Naive B cell (primary cell): ENCODE results near the gene SFTPB. TPM values are rescaled to one million over a fixed set of nuclear protein-coding genes. Genes with fewer than 3 reads are reported as not detected.
A peak's percentile ranks its signal among the peaks of the same experiment; 100 is the strongest.

ENCODE experiments used
- ATAC-seq, 2 donors: fragments of 150-1000 bp; cut with Tn5 transposase; 2 replicates each; pipeline ENCODE4 v1.10.0; 2021; ENCODE audit warnings: low read depth in 2 of 2, mild to moderate bottlenecking in 2 of 2, moderate library complexity in 2 of 2
- DNase-seq: peaks from one replicate; pipeline ENCODE4 v3.0.0; 2022
- H3K27ac Mint-ChIP-seq, 6 donors: one replicate each; pipeline ENCODE4 v1.8.0; 2020 to 2022; ENCODE audit warnings: mild to moderate bottlenecking in 6 of 6, mixed read lengths in 6 of 6, moderate library complexity in 5 of 6, inconsistent platforms in 2 of 6
- H3K27me3 Mint-ChIP-seq, 3 donors: one replicate each; pipeline ENCODE4 v1.8.0; 2021 to 2022; ENCODE audit warnings: mixed read lengths in 3 of 3, mild to moderate bottlenecking in 1 of 3
- H3K36me3 Mint-ChIP-seq, 2 donors: one replicate each; pipeline ENCODE4 v1.8.0; 2020 to 2022; ENCODE audit warnings: mixed read lengths in 2 of 2, inconsistent platforms in 1 of 2, mild to moderate bottlenecking in 1 of 2
- H3K4me1 Mint-ChIP-seq, 3 donors: one replicate each; pipeline ENCODE4 v1.8.0; 2020 to 2022; ENCODE audit warnings: mixed read lengths in 3 of 3, inconsistent platforms in 1 of 3, mild to moderate bottlenecking in 1 of 3, moderate library complexity in 1 of 3
- H3K4me3 Mint-ChIP-seq, 8 donors: one replicate each; pipeline ENCODE4 v1.8.0; 2020 to 2022; ENCODE audit warnings: mild to moderate bottlenecking in 8 of 8, mixed read lengths in 8 of 8, moderate library complexity in 8 of 8, inconsistent platforms in 2 of 8
- H3K9me3 Mint-ChIP-seq, 7 donors: one replicate each; pipeline ENCODE4 v1.8.0; 2020 to 2022; ENCODE audit warnings: mixed read lengths in 7 of 7, mild to moderate bottlenecking in 5 of 7, inconsistent platforms in 2 of 7, moderate library complexity in 1 of 7
- polyA plus RNA-seq, 6 donors: library from polyadenylated mRNA; unstranded; fragments of 300-500 nt; fragmentation: Illumina TruSeq; gene quantifications; one replicate each; pipeline ENCODE4 v1.2.3, GENCODE V29; 2021; ENCODE audit warnings: low read depth in 6 of 6

Gene SFTPB
- polyA plus RNA-seq, 6 donors from 2014 or later = not detected

DNA sequence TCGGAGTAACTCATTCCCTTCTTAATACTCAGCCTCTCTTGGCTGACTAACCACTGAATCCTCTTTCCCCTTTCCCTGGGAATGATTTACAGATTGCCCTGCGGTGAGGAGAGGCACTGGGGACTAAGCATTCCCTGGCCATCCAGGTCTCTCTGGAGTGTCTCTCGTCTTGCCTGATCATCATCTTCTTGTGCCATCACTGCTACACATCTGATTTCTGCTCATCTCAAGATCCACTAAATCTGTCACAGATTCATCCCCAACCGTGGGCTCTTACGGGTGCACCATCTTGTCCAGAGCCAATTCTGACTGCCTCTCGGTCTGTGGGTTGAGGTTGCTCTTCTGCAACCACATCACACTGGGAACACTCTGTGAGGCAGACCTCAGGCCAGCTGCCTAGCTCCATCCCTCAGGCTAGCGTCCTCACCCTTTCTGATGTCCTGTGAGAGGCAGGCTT lies 12.0 kb downstream of the SFTPB start:
- Mint-ChIP-seq H3K4me1 (no peaks in the 10 kb centered on the region), H3K9me3 (no peaks in the 10 kb centered on the region), H3K36me3 (peaks cover 0 to 9% of the 10 kb centered on the region in 2 donors), H3K4me3 (no peak overlapping the region), H3K27ac (peak overlapping the region in 2 of 6 donors; percentile 30 to 38), H3K27me3 (no peaks in the 10 kb centered on the region)
- ATAC-seq (no peak), DNase-seq (no peak)

DNA sequence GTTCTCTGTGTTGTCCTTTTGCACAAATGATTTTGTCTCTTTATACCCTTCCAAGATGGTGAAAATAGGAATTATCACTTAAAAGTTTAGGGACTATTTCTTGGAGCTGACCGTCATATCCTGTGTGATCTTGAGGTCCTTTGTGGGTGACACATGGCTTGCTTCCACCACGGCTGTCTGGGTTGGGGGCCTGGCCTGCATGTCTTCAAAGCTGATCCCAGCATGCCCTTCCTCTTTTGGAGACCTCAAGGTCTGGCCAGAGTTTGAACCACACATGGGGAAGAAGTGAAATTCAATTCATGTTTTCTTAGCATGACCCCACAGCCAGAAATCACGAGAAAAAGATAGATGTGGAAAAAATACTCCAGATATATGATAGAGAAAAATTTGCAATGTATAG lies 14.0 kb downstream of the SFTPB start:
- peaks cover 7 to 9% of the 10 kb centered on the region in 2 donors for H3K36me3 Mint-ChIP-seq
- H3K27me3 Mint-ChIP-seq = no peaks in the 10 kb centered on the region
- no peak overlapping the region for H3K27ac Mint-ChIP-seq
- DNase-seq (no peak), ATAC-seq (no peak)
- H3K4me1 Mint-ChIP-seq = peaks cover 0 to 5% (median under 1%) of the 10 kb centered on the region in 3 donors
- H3K9me3 Mint-ChIP-seq = no peaks in the 10 kb centered on the region
- H3K4me3 Mint-ChIP-seq = peak overlapping the region in 1 of 8 donors; percentile 12

DNA sequence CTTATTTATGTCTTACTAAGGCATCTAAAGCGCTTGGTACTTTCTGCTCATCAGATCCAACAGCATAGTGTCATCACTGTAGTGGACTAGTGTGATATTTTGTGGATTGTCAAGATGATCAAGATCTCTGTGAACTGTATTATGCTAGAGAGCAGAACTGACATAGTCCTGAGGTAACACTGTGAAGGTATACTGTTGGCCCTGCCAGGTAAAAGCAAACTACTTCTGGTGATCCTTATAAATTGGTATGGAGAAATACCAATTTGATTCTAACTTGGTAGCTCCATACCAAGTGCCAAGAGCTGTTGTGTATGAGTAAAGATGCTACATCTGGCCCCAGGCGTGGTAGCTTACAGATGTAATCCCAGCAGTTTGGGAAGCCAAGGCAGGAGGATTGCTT lies 15.9 kb downstream of the SFTPB start:
- no peaks in the 10 kb centered on the region for H3K9me3 Mint-ChIP-seq
- H3K4me3 Mint-ChIP-seq = no peak overlapping the region
- DNase-seq (no peak), ATAC-seq (no peak)
- H3K4me1 Mint-ChIP-seq = peaks cover 11 to 24% (median 14%) of the 10 kb centered on the region in 3 donors
- no peak overlapping the region for H3K27ac Mint-ChIP-seq
- no peaks in the 10 kb centered on the region for H3K27me3 Mint-ChIP-seq
- peaks cover 5 to 23% of the 10 kb centered on the region in 2 donors for H3K36me3 Mint-ChIP-seq

DNA sequence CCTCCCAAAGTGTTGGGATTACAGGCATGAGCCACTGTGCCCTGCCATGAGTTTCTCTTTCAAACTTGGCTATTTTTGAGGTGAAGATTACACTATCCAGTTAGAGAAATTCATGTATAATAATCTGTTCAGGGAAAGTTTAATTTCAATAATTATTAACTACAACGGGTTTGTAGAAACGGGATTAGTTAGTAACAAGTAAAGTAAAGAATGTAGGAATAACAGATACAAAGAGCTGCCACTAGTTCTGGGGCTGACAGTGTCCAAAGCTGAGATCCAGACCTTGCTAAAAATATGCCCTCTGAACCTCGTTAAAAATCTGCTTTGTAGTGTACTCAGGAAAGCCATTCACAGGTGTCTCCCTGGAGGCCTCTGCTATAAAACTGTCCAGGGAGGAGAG lies 16.9 kb downstream of the SFTPB start:
- peak overlapping the region in 1 of 6 donors; percentile 33 for H3K27ac Mint-ChIP-seq
- H3K4me3 Mint-ChIP-seq = no peak overlapping the region
- no peaks in the 10 kb centered on the region for H3K9me3 Mint-ChIP-seq
- DNase-seq = no peak
- ATAC-seq = no peak
- peaks cover 11 to 25% (median 14%) of the 10 kb centered on the region in 3 donors for H3K4me1 Mint-ChIP-seq
- peaks cover 5 to 23% of the 10 kb centered on the region in 2 donors for H3K36me3 Mint-ChIP-seq
- no peaks in the 10 kb centered on the region for H3K27me3 Mint-ChIP-seq

DNA sequence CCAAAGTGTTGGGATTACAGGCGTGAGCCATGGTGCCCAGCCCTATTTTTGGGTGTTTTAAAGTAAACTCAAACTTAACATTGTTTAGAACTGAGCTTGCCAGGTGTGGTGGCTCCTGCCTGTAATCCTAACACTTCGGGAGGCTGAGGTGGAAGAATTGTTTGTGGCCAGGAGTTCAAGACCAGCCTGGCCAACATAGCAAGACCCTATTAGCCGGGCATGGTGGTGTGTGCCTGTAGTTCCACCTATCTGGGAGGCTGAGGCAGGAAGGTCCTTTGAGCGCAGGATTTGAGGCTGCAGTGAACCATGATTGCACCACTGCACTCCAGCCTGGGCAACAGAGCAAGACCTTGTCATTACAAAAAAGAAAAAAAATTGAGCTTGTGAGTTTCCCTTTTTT lies 17.5 kb downstream of the SFTPB start:
- H3K36me3 Mint-ChIP-seq = peaks cover 5 to 23% of the 10 kb centered on the region in 2 donors
- no peak for ATAC-seq
- no peak overlapping the region for H3K27ac Mint-ChIP-seq

DNA sequence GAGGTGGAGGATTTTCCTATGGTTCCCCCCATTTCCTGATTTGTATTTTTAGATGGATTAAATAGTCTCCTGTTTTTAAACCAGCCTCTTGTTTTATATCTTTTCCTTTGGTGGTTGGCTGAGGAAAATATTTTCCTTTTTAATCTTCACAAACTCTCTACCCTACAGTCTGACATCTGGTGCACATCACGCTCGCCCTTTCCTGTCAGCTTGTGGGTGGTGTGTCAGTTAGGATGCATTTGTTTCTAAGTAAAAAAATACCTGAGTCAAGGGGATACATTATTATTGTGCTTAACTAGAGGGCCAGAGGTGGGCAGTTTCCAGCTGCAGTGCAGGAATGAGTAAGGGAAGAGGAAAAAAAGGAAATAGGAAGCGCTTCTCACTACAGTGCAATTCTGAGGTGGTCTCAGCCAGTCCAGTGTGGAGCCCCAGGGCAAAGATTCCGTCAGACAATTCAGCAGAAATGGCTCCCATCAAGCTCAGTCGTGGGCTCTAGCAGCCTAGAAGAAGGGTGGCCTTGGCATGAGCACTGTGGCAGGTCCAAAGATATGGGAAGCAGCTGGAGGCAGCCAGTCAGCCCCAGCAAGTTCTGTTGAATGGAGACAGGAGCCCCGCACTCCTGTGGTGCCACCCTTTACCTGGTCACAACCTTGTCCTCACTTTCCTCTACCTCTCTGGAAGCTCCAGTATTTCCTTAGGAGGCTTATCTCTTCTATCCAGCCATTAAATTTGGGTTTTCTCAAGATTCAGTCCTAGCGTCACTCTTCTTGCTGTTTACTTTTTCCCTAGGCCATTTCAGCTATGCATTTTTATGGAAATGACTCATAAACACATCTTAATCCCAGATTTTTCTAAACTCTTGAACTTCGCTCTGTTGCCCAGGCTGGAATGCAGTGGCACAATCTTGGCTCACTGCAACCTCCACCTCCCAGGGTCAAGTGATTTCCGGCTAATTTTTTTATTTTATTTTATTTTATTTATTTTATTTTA lies 18.5 kb downstream of the SFTPB start:
- ATAC-seq (no peak), DNase-seq (no peak)
- H3K36me3 Mint-ChIP-seq = peaks cover 5 to 23% of the 10 kb centered on the region in 2 donors
- H3K4me1 Mint-ChIP-seq = peaks cover 11 to 25% (median 14%) of the 10 kb centered on the region in 3 donors
- peak overlapping the region in 1 of 8 donors; percentile 41 for H3K4me3 Mint-ChIP-seq
- H3K27ac Mint-ChIP-seq = peak overlapping the region in 1 of 6 donors; percentile 74
- no peaks in the 10 kb centered on the region for H3K9me3 Mint-ChIP-seq
- no peaks in the 10 kb centered on the region for H3K27me3 Mint-ChIP-seq

More for the DNA sequence above, 17.5 kb downstream of the SFTPB start:
- no peak for DNase-seq
- H3K27me3 Mint-ChIP-seq = no peaks in the 10 kb centered on the region
- H3K9me3 Mint-ChIP-seq = no peaks in the 10 kb centered on the region
- H3K4me3 Mint-ChIP-seq = no peak overlapping the region
- peaks cover 11 to 25% (median 14%) of the 10 kb centered on the region in 3 donors for H3K4me1 Mint-ChIP-seq

DNA sequence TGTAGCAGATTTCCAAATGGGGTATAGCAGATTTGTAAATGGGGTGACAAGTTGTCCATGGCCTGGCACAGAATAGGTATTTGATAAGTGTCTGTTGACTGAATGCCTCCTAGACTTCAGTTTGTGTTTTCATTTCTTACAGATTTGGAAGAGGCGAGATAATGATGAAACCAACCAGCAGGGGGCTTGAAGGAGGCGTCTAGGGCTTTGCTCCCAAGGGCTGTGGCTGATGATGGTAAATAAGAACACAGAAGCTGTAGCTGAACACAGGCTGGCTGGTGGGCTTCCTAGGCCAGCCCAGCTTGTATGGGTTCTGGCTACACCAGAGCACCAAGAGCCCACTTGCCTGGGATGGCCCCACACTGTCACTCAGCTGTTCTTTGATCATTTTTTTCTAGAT lies 19.4 kb downstream of the SFTPB start:
- peak; percentile 10 for DNase-seq
- peak; percentile 48 to 51 for ATAC-seq

DNA sequence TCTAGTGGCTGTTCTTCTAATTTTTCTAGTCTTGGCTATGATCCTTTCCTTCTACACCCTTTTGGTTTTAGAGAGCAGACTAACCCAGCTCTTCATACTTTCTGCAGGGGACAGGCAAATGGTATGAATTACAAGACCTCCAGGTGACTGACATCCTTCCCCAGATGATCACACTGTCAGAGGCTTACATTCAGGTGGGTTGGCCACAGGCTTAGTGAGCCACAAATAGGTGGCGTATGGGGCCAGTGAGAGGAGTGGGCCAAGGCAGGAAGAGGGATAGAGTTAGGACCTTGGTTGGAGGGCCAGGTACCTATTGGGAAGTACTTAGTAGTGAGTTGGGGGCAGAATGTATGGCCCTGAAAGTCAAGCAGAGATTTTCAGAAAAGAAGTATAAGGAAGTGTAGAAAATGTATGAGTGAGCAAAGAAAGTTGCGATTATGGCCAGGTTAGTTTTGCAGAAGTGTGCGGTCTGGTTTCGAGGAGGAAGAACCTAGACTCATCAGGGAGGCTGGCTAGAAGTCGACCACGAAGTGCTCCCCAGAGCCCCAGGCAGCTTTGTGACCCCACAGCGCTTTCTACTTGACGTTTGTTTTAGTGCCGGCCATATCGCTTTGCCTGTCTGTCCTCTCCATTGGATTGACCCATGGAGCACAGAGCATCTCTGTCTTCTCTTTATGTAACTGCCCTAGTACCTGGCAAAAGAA lies 20.0 kb downstream of the SFTPB start:
- no peaks in the 10 kb centered on the region for H3K9me3 Mint-ChIP-seq
- H3K27ac Mint-ChIP-seq = peak overlapping the region in 5 of 6 donors; percentile 55 to 92 (median 80)
- peak; percentile 96 to 97 for ATAC-seq
- H3K36me3 Mint-ChIP-seq = peaks cover 6 to 23% of the 10 kb centered on the region in 2 donors
- peaks cover 11 to 25% (median 14%) of the 10 kb centered on the region in 3 donors for H3K4me1 Mint-ChIP-seq
- H3K4me3 Mint-ChIP-seq = peak overlapping the region in 3 of 8 donors; percentile 10 to 55 (median 45)
- no peaks in the 10 kb centered on the region for H3K27me3 Mint-ChIP-seq
- DNase-seq = peak; percentile 51

More for the DNA sequence above, 19.4 kb downstream of the SFTPB start:
- peaks cover 11 to 25% (median 14%) of the 10 kb centered on the region in 3 donors for H3K4me1 Mint-ChIP-seq
- peak overlapping the region in 3 of 8 donors; percentile 21 to 33 (median 27) for H3K4me3 Mint-ChIP-seq
- no peaks in the 10 kb centered on the region for H3K9me3 Mint-ChIP-seq
- H3K27me3 Mint-ChIP-seq = no peaks in the 10 kb centered on the region
- peak overlapping the region in 3 of 6 donors; percentile 39 to 60 (median 55) for H3K27ac Mint-ChIP-seq
- H3K36me3 Mint-ChIP-seq = peaks cover 5 to 23% of the 10 kb centered on the region in 2 donors

DNA sequence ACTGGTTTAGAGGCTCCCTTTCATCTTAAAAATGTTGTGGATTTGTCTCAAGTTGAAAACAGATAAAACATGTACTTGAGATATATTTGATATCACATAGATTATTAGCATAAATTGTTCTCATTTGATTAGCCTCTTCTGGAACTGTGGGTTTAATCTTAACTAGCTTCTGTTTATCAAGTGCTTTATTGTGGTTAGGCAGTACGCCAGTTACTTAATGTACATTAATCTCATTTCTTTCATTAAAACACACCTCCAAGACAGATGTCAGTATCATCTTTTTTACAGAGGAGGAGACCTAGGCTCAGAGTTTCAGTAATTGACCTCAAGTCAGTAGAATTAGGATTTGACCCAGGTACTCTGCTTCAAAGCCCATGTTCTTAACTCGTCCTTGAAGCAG lies 21.8 kb downstream of the SFTPB start:
- H3K36me3 Mint-ChIP-seq = peaks cover 11 to 23% of the 10 kb centered on the region in 2 donors
- H3K9me3 Mint-ChIP-seq = no peaks in the 10 kb centered on the region
- DNase-seq = no peak
- no peak for ATAC-seq
- no peak overlapping the region for H3K27ac Mint-ChIP-seq
- H3K27me3 Mint-ChIP-seq = no peaks in the 10 kb centered on the region
- peaks cover 11 to 25% (median 14%) of the 10 kb centered on the region in 3 donors for H3K4me1 Mint-ChIP-seq
- H3K4me3 Mint-ChIP-seq = no peak overlapping the region

DNA sequence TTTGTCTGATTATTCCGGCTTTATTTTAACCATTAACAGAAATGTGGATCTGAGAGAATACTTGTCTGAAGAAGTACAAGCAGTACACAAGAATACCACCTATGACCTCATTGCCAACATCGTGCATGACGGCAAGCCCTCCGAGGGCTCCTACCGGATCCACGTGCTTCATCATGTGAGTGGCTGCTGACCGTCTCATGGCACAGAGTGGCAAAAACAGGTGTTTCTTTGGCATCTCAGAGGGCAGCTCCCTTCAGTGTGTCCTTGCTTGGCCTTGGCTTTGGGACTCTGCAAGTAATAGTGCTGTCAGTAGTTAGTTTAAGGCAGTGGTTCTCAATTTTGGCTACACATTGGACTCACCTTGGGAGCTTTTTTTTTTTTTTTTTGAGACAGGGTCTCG lies 23.1 kb downstream of the SFTPB start:
- Mint-ChIP-seq H3K4me3 (no peak overlapping the region), H3K9me3 (no peaks in the 10 kb centered on the region)
- DNase-seq = no peak

DNA sequence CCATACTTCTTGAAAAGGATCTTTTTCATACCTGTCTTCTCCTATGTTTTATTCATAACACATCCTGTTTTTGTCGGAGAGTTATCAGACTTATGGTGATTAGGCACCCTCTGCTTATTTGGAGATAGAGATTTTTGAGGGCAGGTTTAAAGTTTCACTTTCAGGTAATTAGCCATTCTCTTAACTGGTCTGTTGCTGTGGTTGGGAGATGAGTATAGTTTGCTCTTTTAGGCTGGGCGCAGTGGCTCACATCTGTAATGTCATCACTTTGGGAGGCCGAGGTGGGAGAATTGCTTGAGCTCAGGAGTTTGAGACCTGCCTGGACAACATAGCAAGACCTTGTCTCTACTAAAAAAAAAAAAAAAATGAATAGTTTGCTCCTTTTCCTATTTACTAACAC lies 25.3 kb downstream of the SFTPB start:
- H3K27ac Mint-ChIP-seq = peak overlapping the region in 1 of 6 donors; percentile 8
- H3K4me3 Mint-ChIP-seq = no peak overlapping the region
- H3K36me3 Mint-ChIP-seq = peaks cover 2 to 15% of the 10 kb centered on the region in 2 donors
- DNase-seq (no peak), ATAC-seq (no peak)
- no peaks in the 10 kb centered on the region for H3K9me3 Mint-ChIP-seq
- no peaks in the 10 kb centered on the region for H3K27me3 Mint-ChIP-seq
- peaks cover 1 to 7% (median 2%) of the 10 kb centered on the region in 3 donors for H3K4me1 Mint-ChIP-seq

More for the DNA sequence above, 23.1 kb downstream of the SFTPB start:
- no peaks in the 10 kb centered on the region for H3K27me3 Mint-ChIP-seq
- peaks cover 15 to 23% of the 10 kb centered on the region in 2 donors for H3K36me3 Mint-ChIP-seq
- H3K4me1 Mint-ChIP-seq = peaks cover 11 to 25% (median 14%) of the 10 kb centered on the region in 3 donors
- no peak for ATAC-seq
- H3K27ac Mint-ChIP-seq = no peak overlapping the region

DNA sequence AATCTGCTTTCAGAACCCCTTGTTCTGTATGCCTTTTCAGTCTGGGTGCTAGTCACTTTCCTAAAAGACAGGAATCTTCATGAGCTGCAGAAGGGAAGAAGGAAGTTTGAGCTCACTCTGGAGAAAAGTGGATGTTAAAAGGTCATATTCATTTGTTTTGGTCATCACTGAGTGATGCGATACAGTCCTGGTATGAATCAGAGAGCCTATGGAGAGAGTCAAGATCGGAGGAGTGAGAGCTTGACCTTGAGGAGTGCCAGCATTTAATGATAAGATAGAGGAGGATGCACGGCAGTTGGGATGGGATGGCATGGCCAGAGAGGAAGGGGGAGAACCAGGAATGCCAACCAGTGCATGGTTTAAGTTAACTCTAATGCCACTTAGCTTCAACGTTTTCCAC lies 32.4 kb downstream of the SFTPB start:
- H3K4me1 Mint-ChIP-seq = peaks cover 11 to 19% (median 13%) of the 10 kb centered on the region in 3 donors
- H3K36me3 Mint-ChIP-seq = peaks cover 17 to 29% of the 10 kb centered on the region in 2 donors
- H3K4me3 Mint-ChIP-seq = no peak overlapping the region
- no peaks in the 10 kb centered on the region for H3K27me3 Mint-ChIP-seq
- DNase-seq (no peak), ATAC-seq (no peak)
- peak overlapping the region in 2 of 6 donors; percentile 15 to 57 for H3K27ac Mint-ChIP-seq
- H3K9me3 Mint-ChIP-seq = no peaks in the 10 kb centered on the region

DNA sequence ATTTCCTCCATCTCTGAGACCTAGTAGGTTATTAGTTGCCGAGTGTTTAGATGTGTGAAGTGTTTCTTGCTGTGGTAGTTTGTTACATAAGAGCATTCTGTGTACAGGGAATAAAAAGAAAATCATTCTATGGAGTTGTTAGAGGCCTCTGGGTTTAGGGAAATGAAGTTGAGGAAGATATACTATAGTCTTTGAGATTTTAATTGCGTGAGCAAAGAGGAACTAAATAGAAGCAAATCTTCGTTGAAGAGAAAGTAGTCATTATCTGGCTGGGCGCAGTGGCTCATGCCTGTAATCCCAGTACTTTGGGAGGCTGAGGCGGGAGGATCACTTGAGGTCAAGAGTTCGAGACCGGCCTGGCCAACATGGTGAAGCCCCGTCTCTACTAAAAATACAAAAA lies 33.0 kb downstream of the SFTPB start:
- ATAC-seq = no peak
- Mint-ChIP-seq H3K27ac (peak overlapping the region in 1 of 6 donors; percentile 33), H3K36me3 (peaks cover 17 to 29% of the 10 kb centered on the region in 2 donors), H3K4me3 (no peak overlapping the region), H3K9me3 (no peaks in the 10 kb centered on the region), H3K27me3 (no peaks in the 10 kb centered on the region), H3K4me1 (peaks cover 11 to 19% (median 13%) of the 10 kb centered on the region in 3 donors)
- DNase-seq = no peak
